GM10266 (cell line): ENCODE data around the gene CCR6.

Experiments used
- DNase-seq: peaks from one replicate; pipeline ENCODE4 v3.0.0; 2012; ENCODE audit errors: extremely low spot score
- TF ChIP-seq, protein P1 (sequence below): IDR thresholded peaks from 2 replicates; pipeline ENCODE4 v1.5.1; 2012; ENCODE audit warnings: mild to moderate bottlenecking, low read depth; ENCODE audit not compliant: control insufficient read depth, insufficient read depth; ENCODE audit errors: missing control alignments

The CCR6 gene

DNA sequence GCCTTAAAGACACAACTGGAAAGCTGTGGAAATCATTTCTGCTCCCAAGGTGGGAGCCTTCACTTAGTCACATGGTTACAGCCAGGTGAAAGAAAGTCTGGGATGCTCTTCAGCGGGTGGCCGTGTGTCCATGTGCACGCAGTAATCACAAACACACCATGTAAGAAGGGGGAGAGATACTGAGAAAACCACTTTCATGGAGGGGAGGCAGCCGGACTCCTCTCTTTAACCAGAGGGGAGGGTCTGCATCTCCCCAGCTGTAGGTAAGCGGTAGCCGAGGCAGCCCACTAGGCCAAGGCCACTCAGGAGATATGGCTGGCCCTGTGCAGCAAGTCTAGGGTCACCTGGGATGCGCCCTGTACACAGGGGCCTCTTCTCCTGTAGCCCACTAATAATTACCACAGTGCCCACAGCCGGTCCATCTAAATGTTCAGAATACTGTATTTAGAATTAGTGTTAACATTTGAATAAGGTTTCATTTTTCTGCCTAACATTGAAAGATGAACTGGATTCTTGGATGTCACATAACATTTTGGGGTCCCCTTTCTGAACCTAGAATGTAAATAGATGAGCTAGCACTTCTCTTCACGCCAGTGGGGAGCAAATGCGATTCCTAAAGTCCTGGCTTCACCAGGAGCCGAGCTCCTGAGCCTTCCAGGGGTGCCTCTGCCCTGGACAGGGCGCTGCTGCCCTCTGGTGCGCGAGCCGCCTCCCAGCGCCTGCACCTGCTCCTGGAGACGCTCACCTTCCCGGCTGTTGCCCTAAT, 19.0 kb downstream of the CCR6 start:
- TF ChIP-seq, protein P1, sequence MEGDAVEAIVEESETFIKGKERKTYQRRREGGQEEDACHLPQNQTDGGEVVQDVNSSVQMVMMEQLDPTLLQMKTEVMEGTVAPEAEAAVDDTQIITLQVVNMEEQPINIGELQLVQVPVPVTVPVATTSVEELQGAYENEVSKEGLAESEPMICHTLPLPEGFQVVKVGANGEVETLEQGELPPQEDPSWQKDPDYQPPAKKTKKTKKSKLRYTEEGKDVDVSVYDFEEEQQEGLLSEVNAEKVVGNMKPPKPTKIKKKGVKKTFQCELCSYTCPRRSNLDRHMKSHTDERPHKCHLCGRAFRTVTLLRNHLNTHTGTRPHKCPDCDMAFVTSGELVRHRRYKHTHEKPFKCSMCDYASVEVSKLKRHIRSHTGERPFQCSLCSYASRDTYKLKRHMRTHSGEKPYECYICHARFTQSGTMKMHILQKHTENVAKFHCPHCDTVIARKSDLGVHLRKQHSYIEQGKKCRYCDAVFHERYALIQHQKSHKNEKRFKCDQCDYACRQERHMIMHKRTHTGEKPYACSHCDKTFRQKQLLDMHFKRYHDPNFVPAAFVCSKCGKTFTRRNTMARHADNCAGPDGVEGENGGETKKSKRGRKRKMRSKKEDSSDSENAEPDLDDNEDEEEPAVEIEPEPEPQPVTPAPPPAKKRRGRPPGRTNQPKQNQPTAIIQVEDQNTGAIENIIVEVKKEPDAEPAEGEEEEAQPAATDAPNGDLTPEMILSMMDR: peak; percentile 96
- DNase-seq: peak; percentile 72

DNA sequence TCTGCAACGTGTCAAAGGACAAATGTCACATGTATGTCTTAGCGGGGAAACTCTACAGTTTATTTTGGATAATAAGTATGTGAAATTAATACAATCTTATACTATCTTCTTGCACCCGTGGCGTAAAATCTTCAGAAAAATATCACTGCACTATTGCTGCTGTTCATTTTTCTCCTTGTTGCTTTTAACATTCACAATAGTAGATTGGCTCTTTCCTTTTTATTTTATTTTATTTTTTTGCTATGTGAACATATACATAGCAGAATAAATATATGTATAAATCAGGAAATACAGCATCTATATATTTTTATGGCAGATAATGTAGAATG, 19.5 kb downstream of the CCR6 start:
- no peak for DNase-seq
- TF ChIP-seq, protein P1: no peak

DNA sequence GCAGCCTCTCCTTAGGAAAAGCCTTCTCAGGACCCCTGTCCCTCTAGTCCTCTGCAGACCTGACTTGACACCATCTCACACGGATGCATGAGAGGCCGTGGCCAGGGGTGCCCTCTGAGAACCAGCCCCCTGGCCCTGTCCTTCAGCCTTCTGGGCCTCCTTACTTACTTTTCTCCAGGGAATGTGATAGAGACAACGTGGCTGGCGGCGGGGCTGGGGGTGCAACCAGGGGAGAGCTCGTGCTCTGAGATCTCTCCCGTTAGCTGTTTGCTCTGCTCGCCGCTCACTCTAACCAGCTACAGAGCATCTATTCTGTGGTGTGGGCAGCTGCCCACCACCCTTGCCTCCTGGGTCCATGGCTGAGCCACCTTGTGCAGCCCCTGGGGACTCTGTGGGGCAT, 20.1 kb downstream of the CCR6 start:
- no peak for DNase-seq
- TF ChIP-seq, protein P1: no peak

DNA sequence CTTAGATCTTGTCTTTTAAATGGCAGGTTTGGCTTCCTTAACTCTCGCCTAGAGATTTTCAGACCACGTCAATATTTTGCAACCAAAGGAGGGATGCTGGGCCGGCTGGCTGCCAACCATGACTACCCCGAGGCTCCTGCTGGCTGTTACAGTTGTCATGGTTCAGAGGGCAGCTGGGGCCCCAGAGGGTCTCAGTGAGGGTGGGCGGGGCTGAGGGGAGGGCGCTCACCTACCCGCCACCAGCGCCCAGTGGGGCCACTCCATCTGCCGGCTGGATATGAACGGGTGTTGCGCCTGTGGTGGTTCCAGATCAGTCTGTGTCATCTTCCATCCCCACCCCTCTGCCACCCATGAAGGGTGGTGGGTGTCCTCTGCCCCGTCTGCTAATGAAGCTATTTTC, 22.6 kb downstream of the CCR6 start:
- TF ChIP-seq, protein P1: no peak

DNA sequence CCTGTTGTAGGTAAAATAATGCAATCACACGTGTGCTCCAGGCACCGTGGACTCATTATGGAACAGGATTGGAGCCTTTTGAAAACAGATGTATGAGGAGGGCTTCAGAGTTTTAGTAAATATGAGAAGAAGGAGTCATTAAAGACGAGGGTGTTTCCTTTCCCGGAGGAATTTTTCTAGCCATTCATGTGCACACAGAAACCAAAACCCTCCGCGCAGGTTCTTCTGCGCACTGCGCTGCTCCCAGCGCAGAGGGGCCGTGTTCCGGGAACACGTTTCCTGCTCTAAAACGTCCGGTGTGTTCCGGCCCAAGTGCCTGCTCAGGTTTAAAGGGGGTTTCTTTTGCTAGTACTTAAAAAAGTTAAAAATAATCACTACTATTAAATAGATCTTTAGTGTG, 23.2 kb downstream of the CCR6 start:
- no peak for DNase-seq
- TF ChIP-seq, protein P1: no peak

More for the DNA sequence above, 22.6 kb downstream of the CCR6 start:
- no peak for DNase-seq

DNA sequence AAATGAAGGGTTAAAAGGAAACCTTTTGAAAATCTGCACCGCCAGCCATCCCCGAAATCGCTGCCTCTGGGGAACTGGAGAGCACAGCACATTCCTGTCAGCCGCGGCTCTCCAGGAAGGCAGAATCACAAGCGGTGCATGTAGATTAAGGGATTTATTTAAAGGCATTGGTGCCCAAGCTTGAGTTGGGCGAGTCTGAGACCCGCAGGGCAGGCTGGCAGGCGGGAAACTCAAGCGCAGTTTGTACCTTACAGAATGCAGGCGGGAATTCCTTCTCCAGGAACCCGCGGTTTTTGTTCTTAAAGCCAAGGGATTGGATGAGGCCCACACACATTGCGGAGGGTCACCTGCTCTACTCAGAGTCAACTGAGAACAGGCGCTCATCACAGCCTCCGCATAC, 24.1 kb downstream of the CCR6 start:
- DNase-seq: no peak
- TF ChIP-seq, protein P1: no peak

DNA sequence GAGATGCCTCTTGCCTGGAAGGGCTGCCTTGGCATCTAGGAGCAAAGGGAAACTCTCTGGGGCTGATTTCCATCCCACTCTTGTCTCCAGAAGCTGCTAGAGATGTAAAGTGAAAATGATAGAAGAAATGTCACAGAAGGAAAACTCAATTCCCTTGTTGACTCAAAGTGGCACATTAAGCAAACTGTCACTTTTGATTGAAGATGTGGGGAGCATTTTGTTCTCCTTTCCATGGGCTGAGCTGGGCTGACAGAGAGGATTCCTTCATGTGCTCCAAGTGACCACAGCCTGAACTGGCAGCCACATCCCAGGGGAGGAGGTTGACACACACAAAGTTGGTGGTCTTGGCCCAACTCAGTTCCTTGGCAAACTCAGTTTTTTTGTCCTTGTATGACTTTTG, 25.1 kb downstream of the CCR6 start:
- TF ChIP-seq, protein P1: no peak
- DNase-seq: no peak
